Brain pericyte (primary cell): ENCODE results near the gene GPC1.

Source experiments
- DNase-seq: peaks from one replicate; pipeline ENCODE4 v3.0.0-alpha.2; 2012; ENCODE audit warnings: low read depth, low spot score

Gene GPC1

GRCh38 chr2:240430595-240430994, 4.9 kb upstream of the GPC1 start:
- DNase-seq: no peak

GRCh38 chr2:240431271-240431660, 4.2 kb upstream of the GPC1 start:
- no peak for DNase-seq

GRCh38 chr2:240431661-240432424, 3.6 kb upstream of the GPC1 start:
- no peak for DNase-seq

- DNase-seq: no peak
Observed at GRCh38 chr2:240432430-240432819, 3.0 kb upstream of the GPC1 start.

GRCh38 chr2:240432820-240433801, 2.4 kb upstream of the GPC1 start:
- no peak for DNase-seq

- peak; percentile 47 for DNase-seq
Observed at GRCh38 chr2:240433973-240434727, 1.3 kb upstream of the GPC1 start.

GRCh38 chr2:240434728-240435456, 571 bp upstream of the GPC1 start:
- peak; percentile 38 for DNase-seq

- DNase-seq: no peak
Observed at GRCh38 chr2:240435948-240436682, 652 bp downstream of the GPC1 start.

GRCh38 chr2:240436683-240437550, 1.5 kb downstream of the GPC1 start:
- DNase-seq: no peak

- DNase-seq: no peak
Observed at GRCh38 chr2:240437551-240437860, 2.0 kb downstream of the GPC1 start.

- no peak for DNase-seq
Observed at GRCh38 chr2:240437861-240438809, 2.7 kb downstream of the GPC1 start.

- DNase-seq: no peak
Observed at GRCh38 chr2:240438810-240439697, 3.6 kb downstream of the GPC1 start.

GRCh38 chr2:240439698-240440151, 4.3 kb downstream of the GPC1 start:
- no peak for DNase-seq

GRCh38 chr2:240440251-240440650, 4.8 kb downstream of the GPC1 start:
- DNase-seq: no peak

GRCh38 chr2:240440704-240441320, 5.3 kb downstream of the GPC1 start:
- DNase-seq: no peak

GRCh38 chr2:240441326-240441992, 6.0 kb downstream of the GPC1 start:
- no peak for DNase-seq
